GM19351 (cell line): ENCODE data around the gene TMEM14C.
"Not testable (repeated sequence)": the region's sequence is repeated elsewhere in the genome, so short reads cannot be mapped to it uniquely, and the experiment has no call there.

Experiments used
- ATAC-seq: cut with Tn5 transposase; IDR thresholded peaks from one replicate; pipeline ENCODE4 v1.9.1; 2021; ENCODE audit warnings: mild to moderate bottlenecking, moderate library complexity; ENCODE audit not compliant: unreplicated experiment

TMEM14C gene

DNA sequence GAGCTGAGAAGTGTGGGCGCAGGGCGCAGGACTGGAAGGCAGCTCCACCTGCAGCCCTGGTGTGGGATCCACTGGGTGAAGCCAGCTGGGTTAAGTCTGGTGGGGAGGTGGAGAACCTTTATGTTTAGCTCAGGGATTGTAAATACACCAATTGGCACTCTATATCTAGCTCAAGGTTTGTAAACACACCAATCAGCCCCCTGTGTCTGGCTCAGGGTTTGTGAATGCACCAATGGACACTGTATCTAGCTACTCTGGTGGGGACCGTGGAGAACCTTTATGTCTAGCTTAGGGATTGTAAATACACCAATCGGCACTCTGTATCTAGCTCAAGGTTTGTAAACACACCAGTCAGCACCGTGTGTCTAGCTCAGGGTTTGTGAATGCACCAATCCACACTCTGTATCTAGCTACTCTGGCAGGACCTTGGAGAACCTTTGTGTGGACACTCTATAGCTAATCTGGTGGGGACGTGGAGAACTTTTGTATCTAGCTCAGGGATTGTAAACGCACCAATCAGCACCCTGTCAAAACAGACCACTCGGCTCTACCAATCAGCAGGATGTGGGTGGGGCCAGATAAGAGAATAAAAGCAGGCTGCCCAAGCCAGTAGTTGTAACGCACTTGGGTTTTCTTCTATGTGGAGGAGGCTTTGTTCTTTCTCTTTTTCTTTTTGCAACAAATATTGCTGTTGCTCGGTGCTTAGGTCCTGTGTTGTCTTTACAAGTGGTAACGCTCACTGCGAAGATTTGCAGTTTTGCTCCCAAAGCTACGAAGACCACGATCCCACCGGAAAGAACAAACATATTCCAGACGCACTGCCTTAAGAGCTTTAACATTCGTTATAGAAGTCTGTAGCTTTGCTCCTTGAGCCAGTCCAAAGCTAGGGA is 1.7 kb upstream of the TMEM14C start:
- ATAC-seq: not testable (repeated sequence)

DNA sequence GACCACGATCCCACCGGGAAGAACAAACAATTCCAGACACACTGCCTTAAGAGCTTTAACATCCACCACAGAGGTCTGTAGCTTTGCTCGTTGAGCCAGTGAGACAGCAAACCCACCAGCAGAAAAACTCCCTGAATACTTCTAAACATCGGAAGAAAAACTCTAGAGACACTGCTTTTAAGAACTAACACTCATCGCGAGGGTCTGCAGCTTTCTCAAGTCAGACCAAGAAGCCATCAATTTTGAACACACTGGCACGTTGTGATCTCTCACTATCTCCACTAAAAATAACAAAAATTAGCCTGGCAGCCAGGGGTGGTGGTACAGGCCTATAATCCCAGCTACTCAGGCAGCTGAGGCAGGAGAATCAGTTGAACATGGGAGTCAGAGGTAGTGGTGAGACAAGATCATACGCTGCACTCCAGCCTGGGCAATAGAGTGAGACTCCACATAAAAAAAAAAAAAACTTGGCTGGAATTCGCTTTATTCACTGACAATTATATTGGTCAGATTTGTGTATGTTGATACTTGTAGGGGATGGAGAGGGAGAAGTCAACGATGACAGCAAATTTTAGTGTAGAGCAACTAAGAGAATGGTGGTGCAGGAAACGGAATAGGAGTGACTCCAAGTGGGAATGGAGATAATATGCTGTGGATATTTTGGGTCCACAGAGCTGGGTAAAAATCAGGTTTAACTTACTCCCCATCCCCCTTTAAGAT is 860 bp upstream of the TMEM14C start:
- no peak for ATAC-seq

GRCh38 chr6:10722570-10722819 is 375 bp upstream of the TMEM14C start:
- ATAC-seq: no peak

DNA sequence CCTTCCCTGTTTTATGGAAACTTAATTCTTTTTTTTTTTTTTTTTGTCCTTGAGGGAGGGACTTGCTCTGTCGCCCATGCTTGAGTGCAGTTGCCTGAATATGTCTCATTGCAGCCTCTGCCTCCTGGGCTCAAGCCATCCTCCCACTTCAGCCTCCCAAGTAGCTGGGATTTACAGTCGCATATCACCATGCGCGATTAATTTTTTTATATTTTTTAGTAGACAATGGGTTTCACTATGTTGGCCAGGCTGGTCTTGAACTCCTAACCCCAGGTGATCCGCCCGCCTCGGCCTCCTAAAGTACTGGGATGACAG is 654 bp downstream of the TMEM14C start:
- ATAC-seq: no peak

DNA sequence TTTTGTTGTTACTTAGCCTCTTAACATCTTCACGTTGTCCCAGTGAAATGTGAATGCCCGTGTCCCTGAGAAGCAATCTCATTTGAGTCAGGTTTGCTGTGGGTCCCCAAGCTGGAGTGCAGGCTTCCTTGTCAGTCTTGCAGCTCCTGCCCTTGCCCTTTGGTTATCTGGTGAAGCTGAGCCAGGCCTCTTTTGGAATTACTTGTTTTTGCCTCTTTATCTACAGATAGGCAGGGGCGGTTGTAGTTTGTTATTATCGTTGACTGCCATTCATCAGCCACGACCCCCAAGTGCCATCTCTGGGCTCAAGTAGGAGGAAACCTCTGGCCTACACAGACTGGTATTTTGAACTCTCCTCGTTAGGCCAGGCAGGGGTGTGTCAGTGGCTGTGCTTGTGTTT is 2.2 kb downstream of the TMEM14C start:
- no peak for ATAC-seq

DNA sequence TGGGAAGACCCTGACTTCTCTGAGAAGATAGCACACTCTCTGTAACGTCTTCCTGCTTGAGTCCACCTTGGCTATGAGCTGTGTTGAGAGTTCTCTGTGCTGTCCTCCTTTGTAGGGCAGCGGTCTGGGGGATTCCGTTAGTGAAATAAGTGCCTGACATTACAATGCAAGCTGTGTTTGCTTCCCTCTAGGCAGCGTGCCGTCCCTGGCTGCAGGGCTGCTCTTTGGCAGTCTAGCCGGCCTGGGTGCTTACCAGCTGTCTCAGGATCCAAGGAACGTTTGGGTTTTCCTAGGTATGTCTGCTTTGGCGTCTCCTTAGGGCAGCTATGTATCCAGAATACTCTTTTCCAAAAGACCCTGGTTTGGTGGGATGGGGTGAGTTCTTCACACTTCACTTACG is 2.8 kb downstream of the TMEM14C start:
- ATAC-seq: no peak

- ATAC-seq: no peak
Observed at GRCh38 chr6:10730254-10730653, 7.4 kb downstream of the TMEM14C start.

GRCh38 chr6:10733151-10733715 is 10.4 kb downstream of the TMEM14C start:
- no peak for ATAC-seq

DNA sequence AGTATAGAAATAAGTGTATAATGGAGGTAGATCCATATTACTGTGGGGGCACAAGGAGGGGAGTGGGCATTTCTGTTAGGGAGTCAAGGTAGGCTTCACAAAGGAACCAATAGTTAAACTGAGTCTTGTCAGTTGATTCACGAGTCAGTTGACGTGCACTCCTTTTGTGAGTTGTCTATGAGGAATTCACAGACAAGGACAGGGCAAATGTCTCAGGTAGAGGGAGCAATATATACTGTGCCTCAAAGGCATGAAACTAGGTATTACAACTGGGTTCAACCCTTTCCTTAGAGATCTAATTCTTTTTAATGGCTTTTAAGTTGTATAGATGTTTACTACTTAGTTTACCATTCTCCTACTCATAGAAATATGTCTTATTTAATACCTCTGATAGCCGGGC is 11.0 kb downstream of the TMEM14C start:
- ATAC-seq: no peak

GRCh38 chr6:10736731-10737130 is 13.9 kb downstream of the TMEM14C start:
- no peak for ATAC-seq

- ATAC-seq: no peak
Observed at GRCh38 chr6:10740061-10740460, 17.2 kb downstream of the TMEM14C start.

GRCh38 chr6:10741643-10742042 is 18.8 kb downstream of the TMEM14C start:
- not testable (repeated sequence) for ATAC-seq

GRCh38 chr6:10742251-10742650 is 19.4 kb downstream of the TMEM14C start:
- ATAC-seq: no peak

- no peak for ATAC-seq
Observed at GRCh38 chr6:10743515-10743914, 20.6 kb downstream of the TMEM14C start.

DNA sequence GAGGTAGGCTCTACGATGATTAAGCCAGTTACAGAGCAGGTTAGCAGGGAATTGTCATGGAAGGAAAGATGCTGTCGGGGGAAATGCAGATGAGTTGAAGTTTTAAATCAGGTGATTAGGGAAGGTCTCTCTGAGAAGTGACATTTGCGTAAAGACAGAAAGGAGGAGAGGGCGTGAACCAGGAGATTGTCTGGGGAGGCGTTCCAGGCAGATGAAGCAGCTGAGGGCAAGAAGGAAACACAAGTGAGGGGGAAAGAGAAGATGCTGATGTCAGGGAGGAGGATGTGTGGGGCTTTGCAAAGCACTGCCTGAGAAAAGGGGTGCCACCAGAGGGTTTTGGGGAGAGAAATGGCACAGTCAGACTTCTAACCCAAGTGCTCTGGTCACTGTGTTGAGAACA is 22.2 kb downstream of the TMEM14C start:
- no peak for ATAC-seq

- ATAC-seq: no peak
Observed at GRCh38 chr6:10746915-10747250, 24.0 kb downstream of the TMEM14C start.

GRCh38 chr6:10747251-10747972 is 24.5 kb downstream of the TMEM14C start, which contains the start of gene TMEM14B:
TMEM14B (plus strand) TSS chr6:10747805; CDS start chr6:10749246, 1,441 bp downstream.
- peak; percentile 94 for ATAC-seq

DNA sequence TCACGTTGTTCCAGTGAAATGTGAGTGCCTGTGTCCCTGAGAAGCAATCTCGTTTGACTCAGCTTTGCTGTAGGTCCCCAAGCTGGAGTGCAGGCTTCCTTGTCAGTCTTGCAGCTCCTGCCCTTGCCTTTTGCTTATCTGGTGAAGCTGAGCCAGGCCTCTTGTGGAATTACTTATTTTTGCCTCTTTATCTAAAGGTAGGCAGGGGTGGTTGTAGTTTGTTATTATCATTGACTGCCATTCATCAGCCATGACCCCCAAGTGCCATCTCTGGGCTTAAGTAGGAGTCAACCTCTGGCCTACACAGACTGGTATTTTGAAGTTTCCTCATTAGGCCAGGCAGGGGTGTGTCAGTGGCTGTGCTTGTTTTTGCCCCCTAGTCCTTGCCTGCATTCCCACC is 26.9 kb downstream of the TMEM14C start:
- ATAC-seq: no peak

DNA sequence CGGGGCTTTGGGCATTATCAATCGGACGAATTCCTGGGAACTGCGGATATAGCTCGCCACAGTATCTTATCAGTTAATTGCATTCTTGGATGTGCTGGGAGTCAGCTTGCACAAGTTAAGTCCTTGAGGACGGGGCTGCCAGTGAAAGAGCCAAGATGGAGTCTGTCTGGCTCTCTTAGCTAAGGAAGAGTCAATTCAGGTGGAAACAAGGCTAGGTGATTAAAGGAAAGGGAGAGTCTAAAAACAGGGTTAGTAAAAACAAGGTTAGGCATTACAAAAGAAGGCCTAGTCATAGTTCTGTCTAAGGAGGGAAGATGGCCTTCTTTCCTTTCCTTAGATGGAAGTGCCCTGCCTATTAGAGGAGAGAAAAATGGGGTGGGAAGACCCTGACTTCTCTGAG is 27.7 kb downstream of the TMEM14C start:
- ATAC-seq: not testable (repeated sequence)

GRCh38 chr6:10751757-10752156 is 28.9 kb downstream of the TMEM14C start:
- not testable (repeated sequence) for ATAC-seq

GRCh38 chr6:10756085-10756484 is 33.2 kb downstream of the TMEM14C start:
- no peak for ATAC-seq
